ENCODE data around the gene MACO1.

DNA sequence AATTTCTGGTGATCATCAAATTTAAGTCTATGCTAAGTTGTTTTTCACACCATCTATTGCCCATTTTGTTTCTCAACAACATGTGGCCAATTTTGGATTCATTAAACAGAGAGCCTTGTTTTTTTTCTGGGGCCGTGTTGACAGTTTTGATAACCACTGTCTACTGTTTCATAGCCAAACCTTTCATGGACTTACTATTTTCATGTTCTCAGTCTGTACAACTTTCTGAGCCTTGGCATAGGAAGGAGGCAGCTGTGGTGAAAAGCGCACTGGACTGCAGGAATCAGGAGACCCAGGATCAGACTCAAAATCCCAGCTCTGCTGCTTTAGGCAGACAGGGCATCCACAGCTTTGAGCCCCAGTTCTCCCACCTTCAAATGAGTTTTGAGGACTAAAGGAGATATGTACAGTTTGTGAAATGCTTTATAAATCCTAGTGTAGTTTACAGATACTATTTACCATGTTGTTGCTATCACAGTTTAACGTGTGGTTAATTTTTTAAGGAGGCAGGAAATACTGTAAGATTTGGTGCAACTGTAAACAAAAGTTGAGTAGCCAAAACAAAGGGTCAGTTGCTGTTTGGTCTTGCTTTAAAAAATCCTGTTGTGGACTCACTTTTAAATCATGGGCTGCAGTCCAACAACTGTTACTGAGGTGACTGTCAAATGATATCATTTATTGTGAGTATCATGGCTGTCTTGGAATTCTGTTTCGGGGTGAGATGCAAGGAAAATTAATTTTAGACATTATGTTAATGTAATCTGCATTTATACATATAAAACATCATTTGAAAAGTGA lies 2.9 kb downstream of the MACO1 start:
- TF ChIP-seq POLR2A (IDR thresholded peaks at IDR 0.05; ENCODE audit: low read length): no peak
- no peak for TF ChIP-seq GATA1 (IDR thresholded peaks at IDR 0.05; ENCODE audit: low read depth, low read length)
